Panc1 (cell line): Measurements from ENCODE around the gene CTTNBP2NL. TPM values are rescaled to one million over a fixed set of nuclear protein-coding genes. Genes with fewer than 3 reads are reported as not detected.
"Not testable (repeated sequence)": the region's sequence is repeated elsewhere in the genome, so short reads cannot be mapped to it uniquely, and the experiment has no call there.

Experiments
- ATAC-seq: fragments of 200-7000 bp; cut with Tn5 transposase; 2 replicates; pipeline ENCODE4 v1.9.1; 2020; ENCODE audit warnings: mild to moderate bottlenecking, moderate library complexity
- BruUV-seq: library from RNA; stranded (reverse); fragments of 400-500 nt; replicated peaks from 2 replicates; lab custom pipeline; 2021; lab: Mats Ljungman, UMichigan
- CTCF ChIA-PET: fragments of 300-600 bp; sonication (Branson Sonifier 250); formaldehyde crosslinking; loops from one replicate; lab custom pipeline; 2022; ENCODE audit warnings: antibody characterized with exemption; lab: Charles Lee
- POLR2A ChIA-PET: fragments of 300-600 bp; sonication (Branson Sonifier 250); formaldehyde crosslinking; loops from one replicate; lab custom pipeline; 2022; ENCODE audit warnings: antibody characterized with exemption; lab: Charles Lee
- DNase-seq: peaks from one replicate; pipeline ENCODE4 v3.0.0-alpha.2; 2010; ENCODE audit warnings: low read depth, low spot score
- H3K27ac ChIP-seq: 2 replicates; pipeline ENCODE4 v1.5.1; 2011; ENCODE audit warnings: mild to moderate bottlenecking, low read length, inconsistent platforms
- H3K27me3 ChIP-seq: fragments of 200-500 bp; sonication (Bioruptor generic); 2 replicates; pipeline ENCODE4 v1.6.0; 2014; ENCODE audit warnings: low read length, inconsistent platforms; ENCODE audit not compliant: control insufficient read depth, insufficient read depth
- H3K36me3 ChIP-seq: fragments of 200-500 bp; sonication (Bioruptor generic); 2 replicates; pipeline ENCODE4 v1.5.1; 2014; ENCODE audit warnings: inconsistent platforms, mild to moderate bottlenecking, low read length, moderate library complexity; ENCODE audit not compliant: control insufficient read depth, insufficient read depth
- H3K4me1 ChIP-seq: 2 replicates; pipeline ENCODE4 v1.5.1; 2011; ENCODE audit warnings: inconsistent platforms, mild to moderate bottlenecking, low read length, moderate library complexity; ENCODE audit not compliant: control insufficient read depth, insufficient read depth
- H3K4me3 ChIP-seq, 2 experiments: 2 replicates each; pipeline ENCODE4 v1.5.1; 2011 to 2012; ENCODE audit warnings: low read depth in 2 of 2, low read length in 2 of 2, mild to moderate bottlenecking in 2 of 2, inconsistent platforms in 1 of 2, moderate library complexity in 1 of 2
- H3K9me3 ChIP-seq: fragments of 200-500 bp; sonication (Bioruptor generic); 2 replicates; pipeline ENCODE4 v1.5.1; 2014; ENCODE audit warnings: low read depth, mild to moderate bottlenecking, inconsistent platforms, low read length, moderate library complexity; ENCODE audit not compliant: control insufficient read depth, insufficient read depth
- SIN3A ChIP-seq: IDR thresholded peaks from 2 replicates; pipeline ENCODE4 v1.6.1; 2012; ENCODE audit warnings: low read depth, mild to moderate bottlenecking, low read length, moderate library complexity, borderline replicate concordance; ENCODE audit not compliant: insufficient read depth
- TCF7L2 ChIP-seq: IDR thresholded peaks from 2 replicates; pipeline ENCODE4 v1.6.1; 2011; ENCODE audit warnings: mild to moderate bottlenecking, low read depth, low read length, inconsistent platforms
- in situ Hi-C: cut with HindIII; loops from 2 replicates; pipeline ENCODE4 v1.10.0; 2016; ENCODE audit warnings: low sequenced_read_pairs, low pct_unique_long_range_greater_than_20kb
- intact Hi-C: fragments of 100-400 bp; cut with micrococcal nuclease; formaldehyde crosslinking; loops from one replicate; pipeline ENCODE4 v1.10.0; 2022; ENCODE audit not compliant: unreplicated experiment
- total RNA-seq: library from RNA; stranded (reverse); gene quantifications from one replicate; pipeline ENCODE4 v1.2.1, GENCODE V29; 2021; ENCODE audit not compliant: unreplicated experiment
- TF ChIP-seq, protein P1 (sequence below), 2 experiments: IDR thresholded peaks; 2 replicates each; pipeline ENCODE4 v1.6.1; 2011 to 2012; ENCODE audit warnings: low read depth in 2 of 2, control low read depth in 1 of 2, low read length in 1 of 2, mild to moderate bottlenecking in 1 of 2, moderate library complexity in 1 of 2; ENCODE audit not compliant: insufficient read depth in 1 of 2
- TF ChIP-seq, protein P2 (sequence below): fragments of 450-650 bp; IDR thresholded peaks from 2 replicates; pipeline ENCODE4 v1.5.1; 2017; ENCODE audit warnings: mild to moderate bottlenecking

The CTTNBP2NL gene
- total RNA-seq, 1 experiment from 2014 or later = 18.4 TPM

DNA sequence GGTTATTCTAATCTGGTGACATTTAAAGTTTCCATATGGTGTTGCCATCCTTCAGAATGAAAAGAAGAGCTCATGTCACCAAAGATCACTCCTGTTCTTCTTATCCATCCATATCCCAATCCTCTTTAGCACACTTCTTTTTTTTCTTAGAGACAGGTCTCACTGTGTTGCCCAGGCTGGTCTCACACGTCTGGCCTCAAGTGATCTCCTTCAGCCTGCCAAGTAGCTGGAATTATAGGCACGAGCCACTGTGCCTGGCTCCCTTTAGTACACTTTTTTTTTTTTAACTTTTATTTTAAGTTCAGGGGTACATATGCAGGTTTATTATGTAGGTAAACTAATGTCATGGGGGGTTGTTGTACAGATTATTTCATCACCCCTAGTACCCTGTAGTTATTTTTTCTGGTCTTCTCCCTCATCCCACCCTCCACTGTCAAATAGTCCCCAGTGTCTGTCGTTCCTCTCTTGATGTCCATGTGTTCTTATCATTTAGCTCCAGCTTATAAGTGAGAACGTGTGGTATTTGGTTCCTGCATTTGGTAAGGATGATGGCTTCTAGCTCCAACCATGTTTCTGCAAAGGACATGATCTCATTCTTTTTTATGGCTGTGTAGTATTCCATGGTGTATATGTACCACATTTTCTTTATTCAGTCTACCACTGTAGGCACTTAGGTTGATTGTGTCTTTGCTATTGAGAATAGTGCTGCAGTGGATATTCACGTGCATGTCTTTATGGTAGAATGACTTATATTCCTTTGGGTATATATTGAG is 40.6 kb downstream of the CTTNBP2NL start:
- in situ Hi-C loops = no loop called here
- Histone ChIP-seq H3K27me3 (no peaks in the 10 kb centered on the region), H3K36me3 (no peaks in the 10 kb centered on the region), H3K9me3 (no peaks in the 10 kb centered on the region), H3K4me1 (no peaks in the 10 kb centered on the region), H3K27ac (no peak overlapping the region), H3K4me3 (no peak overlapping the region)
- ChIA-PET CTCF (no interaction called here), POLR2A (no interaction called here)
- ATAC-seq (no peak), DNase-seq (no peak)
- no TSS peak for BruUV-seq
- intact Hi-C loops = no loop called here
- no peak for TF ChIP-seq SIN3A
- TF ChIP-seq, protein P1, sequence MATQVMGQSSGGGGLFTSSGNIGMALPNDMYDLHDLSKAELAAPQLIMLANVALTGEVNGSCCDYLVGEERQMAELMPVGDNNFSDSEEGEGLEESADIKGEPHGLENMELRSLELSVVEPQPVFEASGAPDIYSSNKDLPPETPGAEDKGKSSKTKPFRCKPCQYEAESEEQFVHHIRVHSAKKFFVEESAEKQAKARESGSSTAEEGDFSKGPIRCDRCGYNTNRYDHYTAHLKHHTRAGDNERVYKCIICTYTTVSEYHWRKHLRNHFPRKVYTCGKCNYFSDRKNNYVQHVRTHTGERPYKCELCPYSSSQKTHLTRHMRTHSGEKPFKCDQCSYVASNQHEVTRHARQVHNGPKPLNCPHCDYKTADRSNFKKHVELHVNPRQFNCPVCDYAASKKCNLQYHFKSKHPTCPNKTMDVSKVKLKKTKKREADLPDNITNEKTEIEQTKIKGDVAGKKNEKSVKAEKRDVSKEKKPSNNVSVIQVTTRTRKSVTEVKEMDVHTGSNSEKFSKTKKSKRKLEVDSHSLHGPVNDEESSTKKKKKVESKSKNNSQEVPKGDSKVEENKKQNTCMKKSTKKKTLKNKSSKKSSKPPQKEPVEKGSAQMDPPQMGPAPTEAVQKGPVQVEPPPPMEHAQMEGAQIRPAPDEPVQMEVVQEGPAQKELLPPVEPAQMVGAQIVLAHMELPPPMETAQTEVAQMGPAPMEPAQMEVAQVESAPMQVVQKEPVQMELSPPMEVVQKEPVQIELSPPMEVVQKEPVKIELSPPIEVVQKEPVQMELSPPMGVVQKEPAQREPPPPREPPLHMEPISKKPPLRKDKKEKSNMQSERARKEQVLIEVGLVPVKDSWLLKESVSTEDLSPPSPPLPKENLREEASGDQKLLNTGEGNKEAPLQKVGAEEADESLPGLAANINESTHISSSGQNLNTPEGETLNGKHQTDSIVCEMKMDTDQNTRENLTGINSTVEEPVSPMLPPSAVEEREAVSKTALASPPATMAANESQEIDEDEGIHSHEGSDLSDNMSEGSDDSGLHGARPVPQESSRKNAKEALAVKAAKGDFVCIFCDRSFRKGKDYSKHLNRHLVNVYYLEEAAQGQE (IDR thresholded peaks at IDR 0.05; ENCODE audit: insufficient read depth in 1 of 2, low read depth in 2 of 2, low read length in 1 of 2) = no peak

DNA sequence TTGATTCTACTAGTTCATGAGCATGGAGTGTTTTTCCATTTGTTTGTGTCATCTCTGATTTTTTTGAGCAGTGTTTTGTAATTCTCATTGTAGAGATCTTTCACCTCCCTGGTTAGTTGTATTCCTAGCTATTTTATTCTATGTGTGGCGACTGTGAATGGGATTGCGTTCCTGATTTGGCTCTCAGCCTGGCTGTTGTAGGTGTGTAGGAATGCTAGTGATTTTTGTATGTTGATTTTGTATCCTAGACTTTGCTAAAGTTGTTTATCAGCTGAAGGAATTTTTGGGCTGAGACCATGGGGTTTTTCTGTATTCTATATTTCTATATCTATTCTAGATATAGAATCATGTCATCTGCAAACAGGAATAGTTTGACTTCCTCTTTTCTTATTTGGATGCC is 42.1 kb downstream of the CTTNBP2NL start:
- H3K4me3 ChIP-seq, BruUV-seq, H3K4me1 ChIP-seq, CTCF ChIA-PET, H3K36me3 ChIP-seq, H3K27me3 ChIP-seq, H3K27ac ChIP-seq, DNase-seq, POLR2A ChIA-PET, H3K9me3 ChIP-seq, ATAC-seq, intact Hi-C loops, in situ Hi-C loops: not testable (repeated sequence)

DNA sequence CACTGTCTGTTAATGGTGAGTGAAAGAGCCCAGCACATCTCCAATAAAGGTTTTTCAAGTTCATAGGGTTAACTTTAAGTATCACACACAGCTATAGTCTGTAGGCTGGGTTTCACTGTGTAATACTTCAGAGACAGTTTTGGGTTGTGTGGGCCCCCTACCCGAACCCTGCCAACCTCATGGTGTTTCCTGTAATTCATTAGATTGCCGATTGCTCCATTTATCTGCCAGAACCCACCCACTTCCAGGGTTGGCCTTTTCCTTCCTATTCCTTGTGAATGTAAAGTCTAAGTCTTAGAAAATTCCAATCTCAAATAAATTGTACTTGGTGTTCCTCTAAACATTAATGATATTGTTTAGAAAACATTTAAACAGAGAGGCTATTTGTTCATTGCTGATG is 43.6 kb downstream of the CTTNBP2NL start:
- Histone ChIP-seq H3K9me3 (no peaks in the 10 kb centered on the region), H3K27me3 (no peaks in the 10 kb centered on the region), H3K4me3 (no peak overlapping the region), H3K27ac (no peak overlapping the region), H3K36me3 (no peaks in the 10 kb centered on the region), H3K4me1 (no peaks in the 10 kb centered on the region)
- DNase-seq = no peak
- ChIA-PET CTCF (interaction anchor here (0.5 kb wide), 1 partner anchor 749 kb away, joined by 3 read pairs; no protein-coding TSS in a partner anchor), POLR2A (no interaction called here)
- in situ Hi-C loops = no loop called here
- BruUV-seq = no TSS peak
- TF ChIP-seq, protein P2, sequence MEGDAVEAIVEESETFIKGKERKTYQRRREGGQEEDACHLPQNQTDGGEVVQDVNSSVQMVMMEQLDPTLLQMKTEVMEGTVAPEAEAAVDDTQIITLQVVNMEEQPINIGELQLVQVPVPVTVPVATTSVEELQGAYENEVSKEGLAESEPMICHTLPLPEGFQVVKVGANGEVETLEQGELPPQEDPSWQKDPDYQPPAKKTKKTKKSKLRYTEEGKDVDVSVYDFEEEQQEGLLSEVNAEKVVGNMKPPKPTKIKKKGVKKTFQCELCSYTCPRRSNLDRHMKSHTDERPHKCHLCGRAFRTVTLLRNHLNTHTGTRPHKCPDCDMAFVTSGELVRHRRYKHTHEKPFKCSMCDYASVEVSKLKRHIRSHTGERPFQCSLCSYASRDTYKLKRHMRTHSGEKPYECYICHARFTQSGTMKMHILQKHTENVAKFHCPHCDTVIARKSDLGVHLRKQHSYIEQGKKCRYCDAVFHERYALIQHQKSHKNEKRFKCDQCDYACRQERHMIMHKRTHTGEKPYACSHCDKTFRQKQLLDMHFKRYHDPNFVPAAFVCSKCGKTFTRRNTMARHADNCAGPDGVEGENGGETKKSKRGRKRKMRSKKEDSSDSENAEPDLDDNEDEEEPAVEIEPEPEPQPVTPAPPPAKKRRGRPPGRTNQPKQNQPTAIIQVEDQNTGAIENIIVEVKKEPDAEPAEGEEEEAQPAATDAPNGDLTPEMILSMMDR = no peak
- no peak for TF ChIP-seq TCF7L2
- intact Hi-C loops = no loop called here
- ATAC-seq = no peak
